ENCODE data around the gene FMC1.
"Not testable (repeated sequence)": the region's sequence is repeated elsewhere in the genome, so short reads cannot be mapped to it uniquely, and the experiment has no call there.

FMC1 gene

DNA sequence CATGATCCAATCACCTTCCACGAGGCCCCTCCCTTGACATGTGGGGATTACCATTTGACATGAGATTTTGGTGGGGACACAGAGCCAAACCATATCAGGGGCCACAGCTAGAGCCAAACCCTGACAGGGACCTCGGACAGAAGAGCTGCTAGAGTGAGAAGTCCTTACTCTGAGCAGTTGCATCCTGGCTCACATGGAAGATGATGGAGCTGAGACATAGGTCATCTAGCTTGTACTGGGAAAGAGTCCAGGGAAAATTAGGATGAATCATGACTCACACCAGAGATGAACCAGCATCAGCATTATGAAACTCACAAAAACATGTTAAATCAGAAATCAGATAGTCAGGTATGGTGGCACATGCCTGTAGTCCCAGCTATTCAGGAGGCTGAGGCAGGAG is 12.8 kb upstream of the FMC1 start:
- H3K36me3 ChIP-seq (ENCODE audit: control insufficient read depth, insufficient read depth, low read length): no peaks in the 10 kb centered on the region
- no peaks in the 10 kb centered on the region for H3K27me3 ChIP-seq (ENCODE audit: control insufficient read depth, insufficient read depth, low read length)
- H3K9me3 ChIP-seq (ENCODE audit: control insufficient read depth, low read length): no peaks in the 10 kb centered on the region
- H3K4me3 ChIP-seq (ENCODE audit: low read length): no peak overlapping the region
- H3K4me1 ChIP-seq (ENCODE audit: control insufficient read depth, insufficient read depth, low read length): no peaks in the 10 kb centered on the region
- H3K9ac ChIP-seq (ENCODE audit: low read length): no peak overlapping the region

- no peaks in the 10 kb centered on the region for H3K27me3 ChIP-seq (ENCODE audit: control insufficient read depth, insufficient read depth, low read length)
- no peaks in the 10 kb centered on the region for H3K4me1 ChIP-seq (ENCODE audit: control insufficient read depth, insufficient read depth, low read length)
- no peaks in the 10 kb centered on the region for H3K36me3 ChIP-seq (ENCODE audit: control insufficient read depth, insufficient read depth, low read length)
- H3K9me3 ChIP-seq (ENCODE audit: control insufficient read depth, low read length): no peaks in the 10 kb centered on the region
- no peak overlapping the region for H3K4me3 ChIP-seq (ENCODE audit: low read length)
- no peak overlapping the region for H3K9ac ChIP-seq (ENCODE audit: low read length)
These were observed 12.0 kb upstream of the FMC1 start for GRCh38 chr7:139329119-139329518.

DNA sequence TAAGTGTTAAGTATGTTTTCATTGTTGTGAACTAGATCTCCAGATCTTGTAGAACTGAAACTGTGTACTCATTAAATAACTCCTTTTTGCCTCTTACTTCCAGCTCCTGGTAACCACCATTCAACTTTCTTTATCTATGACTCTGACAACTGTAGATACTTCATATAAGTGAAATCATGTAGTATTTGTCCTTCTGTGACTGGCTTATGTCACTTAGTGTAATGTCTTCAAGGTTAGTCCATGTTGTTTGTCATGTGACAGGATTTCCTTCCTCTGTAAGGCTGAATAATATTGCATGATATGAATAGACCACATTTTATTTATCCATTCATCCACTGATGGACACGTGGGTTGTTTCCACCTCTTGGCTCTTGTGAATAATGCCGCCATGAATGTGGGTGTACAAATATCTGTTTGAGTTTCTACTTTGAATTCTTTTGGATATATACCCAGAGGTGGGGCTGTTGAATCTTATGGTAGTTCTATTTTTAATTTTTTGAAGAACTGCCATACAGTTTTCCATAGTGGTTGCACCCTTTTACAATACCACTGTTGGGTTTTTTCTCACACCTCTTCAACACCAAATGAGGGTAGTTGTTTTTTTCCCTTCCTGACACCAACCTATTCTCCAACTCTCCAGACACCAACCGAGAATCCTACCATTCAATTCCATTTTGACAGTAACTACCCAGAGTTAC is 10.7 kb upstream of the FMC1 start:
- Histone ChIP-seq H3K9ac (ENCODE audit: low read length) (no peak overlapping the region), H3K4me3 (ENCODE audit: low read length) (no peak overlapping the region), H3K9me3 (ENCODE audit: control insufficient read depth, low read length) (no peaks in the 10 kb centered on the region), H3K36me3 (ENCODE audit: control insufficient read depth, insufficient read depth, low read length) (no peaks in the 10 kb centered on the region), H3K4me1 (ENCODE audit: control insufficient read depth, insufficient read depth, low read length) (no peaks in the 10 kb centered on the region), H3K27me3 (ENCODE audit: control insufficient read depth, insufficient read depth, low read length) (no peaks in the 10 kb centered on the region)

GRCh38 chr7:139332697-139333359 is 8.3 kb upstream of the FMC1 start:
- no peak overlapping the region for H3K9ac ChIP-seq (ENCODE audit: low read length)
- no peaks in the 10 kb centered on the region for H3K4me1 ChIP-seq (ENCODE audit: control insufficient read depth, insufficient read depth, low read length)
- no peaks in the 10 kb centered on the region for H3K9me3 ChIP-seq (ENCODE audit: control insufficient read depth, low read length)
- no peaks in the 10 kb centered on the region for H3K27me3 ChIP-seq (ENCODE audit: control insufficient read depth, insufficient read depth, low read length)
- H3K4me3 ChIP-seq (ENCODE audit: low read length): no peak overlapping the region
- no peaks in the 10 kb centered on the region for H3K36me3 ChIP-seq (ENCODE audit: control insufficient read depth, insufficient read depth, low read length)

GRCh38 chr7:139333443-139333842 is 7.7 kb upstream of the FMC1 start:
- not testable (repeated sequence) for H3K9ac ChIP-seq (ENCODE audit: low read length); H3K4me3 ChIP-seq (ENCODE audit: low read length); H3K36me3 ChIP-seq (ENCODE audit: control insufficient read depth, insufficient read depth, low read length); H3K9me3 ChIP-seq (ENCODE audit: control insufficient read depth, low read length); H3K4me1 ChIP-seq (ENCODE audit: control insufficient read depth, insufficient read depth, low read length); H3K27me3 ChIP-seq (ENCODE audit: control insufficient read depth, insufficient read depth, low read length)

DNA sequence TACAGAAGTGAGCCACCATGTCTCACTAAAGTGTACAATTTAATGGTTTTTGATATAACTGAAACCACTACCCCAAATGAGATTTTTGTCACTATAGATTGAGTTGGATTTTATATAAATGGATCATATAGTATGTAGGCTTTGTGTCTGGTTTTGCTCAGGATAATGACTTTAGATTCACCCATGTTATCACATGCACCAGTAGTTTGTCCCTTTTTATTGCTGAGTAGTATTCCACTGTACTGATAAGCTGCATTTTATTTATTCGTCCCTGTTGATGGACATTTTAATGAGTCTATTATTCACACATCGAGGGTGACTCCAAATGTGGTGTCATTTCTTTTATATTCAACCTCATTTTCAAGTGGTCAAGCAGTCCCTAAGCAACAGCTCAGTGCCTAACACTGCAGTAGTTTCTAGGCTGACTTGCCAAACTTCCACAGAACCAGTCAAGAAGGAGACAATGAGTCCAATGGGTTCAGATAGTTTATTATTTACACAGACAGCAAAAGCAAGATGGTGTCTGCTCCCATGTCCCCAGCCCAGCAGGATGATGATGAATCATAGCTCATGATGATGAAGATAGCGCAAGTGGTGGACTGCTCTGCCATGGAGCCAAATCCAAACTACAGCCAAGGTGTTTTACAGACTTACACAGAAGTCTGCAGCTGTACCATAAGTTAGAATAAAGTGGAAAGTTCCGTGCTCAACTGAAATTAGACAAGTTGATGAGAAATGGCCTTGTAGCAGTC is 6.6 kb upstream of the FMC1 start:
- no peak overlapping the region for H3K9ac ChIP-seq (ENCODE audit: low read length)
- H3K4me1 ChIP-seq (ENCODE audit: control insufficient read depth, insufficient read depth, low read length): no peaks in the 10 kb centered on the region
- H3K9me3 ChIP-seq (ENCODE audit: control insufficient read depth, low read length): no peaks in the 10 kb centered on the region
- H3K36me3 ChIP-seq (ENCODE audit: control insufficient read depth, insufficient read depth, low read length): no peaks in the 10 kb centered on the region
- H3K27me3 ChIP-seq (ENCODE audit: control insufficient read depth, insufficient read depth, low read length): no peaks in the 10 kb centered on the region
- no peak overlapping the region for H3K4me3 ChIP-seq (ENCODE audit: low read length)

GRCh38 chr7:139339025-139339424 is 2.1 kb upstream of the FMC1 start:
- Histone ChIP-seq H3K4me1 (ENCODE audit: control insufficient read depth, insufficient read depth, low read length) (peaks cover 7% of the 10 kb centered on the region), H3K9me3 (ENCODE audit: control insufficient read depth, low read length) (no peaks in the 10 kb centered on the region), H3K9ac (ENCODE audit: low read length) (no peak overlapping the region), H3K27me3 (ENCODE audit: control insufficient read depth, insufficient read depth, low read length) (no peaks in the 10 kb centered on the region), H3K36me3 (ENCODE audit: control insufficient read depth, insufficient read depth, low read length) (no peaks in the 10 kb centered on the region), H3K4me3 (ENCODE audit: low read length) (no peak overlapping the region)

- Histone ChIP-seq H3K9ac (ENCODE audit: low read length) (no peak overlapping the region), H3K36me3 (ENCODE audit: control insufficient read depth, insufficient read depth, low read length) (no peaks in the 10 kb centered on the region), H3K27me3 (ENCODE audit: control insufficient read depth, insufficient read depth, low read length) (no peaks in the 10 kb centered on the region), H3K4me3 (ENCODE audit: low read length) (peak overlapping the region; percentile 86), H3K4me1 (ENCODE audit: control insufficient read depth, insufficient read depth, low read length) (peaks cover 7% of the 10 kb centered on the region), H3K9me3 (ENCODE audit: control insufficient read depth, low read length) (no peaks in the 10 kb centered on the region)
These were observed 1.5 kb upstream of the FMC1 start for GRCh38 chr7:139339698-139340036.

GRCh38 chr7:139340037-139340807 is 915 bp upstream of the FMC1 start:
- Histone ChIP-seq H3K9me3 (ENCODE audit: control insufficient read depth, low read length) (no peaks in the 10 kb centered on the region), H3K4me1 (ENCODE audit: control insufficient read depth, insufficient read depth, low read length) (peaks cover 7% of the 10 kb centered on the region), H3K4me3 (ENCODE audit: low read length) (peak overlapping the region; percentile 86), H3K27me3 (ENCODE audit: control insufficient read depth, insufficient read depth, low read length) (no peaks in the 10 kb centered on the region), H3K9ac (ENCODE audit: low read length) (peak overlapping the region; percentile 95), H3K36me3 (ENCODE audit: control insufficient read depth, insufficient read depth, low read length) (no peaks in the 10 kb centered on the region)

- peaks cover 7% of the 10 kb centered on the region for H3K4me1 ChIP-seq (ENCODE audit: control insufficient read depth, insufficient read depth, low read length)
- H3K27me3 ChIP-seq (ENCODE audit: control insufficient read depth, insufficient read depth, low read length): no peaks in the 10 kb centered on the region
- H3K9ac ChIP-seq (ENCODE audit: low read length): peak overlapping the region; percentile 95
- no peaks in the 10 kb centered on the region for H3K9me3 ChIP-seq (ENCODE audit: control insufficient read depth, low read length)
- no peaks in the 10 kb centered on the region for H3K36me3 ChIP-seq (ENCODE audit: control insufficient read depth, insufficient read depth, low read length)
- H3K4me3 ChIP-seq (ENCODE audit: low read length): peak overlapping the region; percentile 86
These were observed 404 bp upstream of the FMC1 start for GRCh38 chr7:139340808-139341057.

- peak overlapping the region; percentile 86 for H3K4me3 ChIP-seq (ENCODE audit: low read length)
- H3K36me3 ChIP-seq (ENCODE audit: control insufficient read depth, insufficient read depth, low read length): no peaks in the 10 kb centered on the region
- no peaks in the 10 kb centered on the region for H3K27me3 ChIP-seq (ENCODE audit: control insufficient read depth, insufficient read depth, low read length)
- H3K9me3 ChIP-seq (ENCODE audit: control insufficient read depth, low read length): no peaks in the 10 kb centered on the region
- peak overlapping the region; percentile 95 for H3K9ac ChIP-seq (ENCODE audit: low read length)
- H3K4me1 ChIP-seq (ENCODE audit: control insufficient read depth, insufficient read depth, low read length): peaks cover 7% of the 10 kb centered on the region
These were observed 664 bp downstream of the FMC1 start for GRCh38 chr7:139341776-139342226.

DNA sequence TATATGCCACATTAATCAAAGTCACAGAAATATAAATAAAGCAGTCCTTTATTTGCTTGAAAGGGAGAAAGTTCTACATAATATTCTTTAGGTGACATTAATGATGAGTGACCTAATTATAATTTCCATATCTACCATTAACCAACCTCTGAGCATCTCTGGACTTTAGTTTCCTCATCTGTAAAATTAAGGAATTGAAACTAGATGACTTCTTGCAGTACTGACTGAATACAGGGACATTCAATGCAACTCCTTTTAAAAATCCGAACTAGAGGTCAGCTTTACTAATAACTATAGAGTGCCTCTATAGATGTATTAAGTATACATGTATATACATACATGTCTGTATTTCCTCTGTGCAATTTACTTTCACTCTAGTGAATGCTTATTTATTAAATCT is 3.9 kb downstream of the FMC1 start:
- H3K27me3 ChIP-seq (ENCODE audit: control insufficient read depth, insufficient read depth, low read length): no peaks in the 10 kb centered on the region
- H3K36me3 ChIP-seq (ENCODE audit: control insufficient read depth, insufficient read depth, low read length): no peaks in the 10 kb centered on the region
- no peaks in the 10 kb centered on the region for H3K9me3 ChIP-seq (ENCODE audit: control insufficient read depth, low read length)
- H3K4me1 ChIP-seq (ENCODE audit: control insufficient read depth, insufficient read depth, low read length): peaks cover 7% of the 10 kb centered on the region
- no peak overlapping the region for H3K9ac ChIP-seq (ENCODE audit: low read length)
- H3K4me3 ChIP-seq (ENCODE audit: low read length): no peak overlapping the region
